ENCODE measurements around the gene CERS4.

- no peak for TF ChIP-seq EP300 (conservative IDR thresholded peaks at IDR 0.05; ENCODE audit: poor library complexity, severe bottlenecking)
- no peak for TF ChIP-seq CTCF (IDR thresholded peaks at IDR 0.05; ENCODE audit: poor library complexity, severe bottlenecking)
- TF ChIP-seq EZH2 (IDR thresholded peaks at IDR 0.05; ENCODE audit: borderline replicate concordance, insufficient read depth, low read length, poor library complexity, severe bottlenecking) = no peak
- no peak for TF ChIP-seq MXI1 (conservative IDR thresholded peaks at IDR 0.05; ENCODE audit: poor library complexity, severe bottlenecking)
Measured at GRCh38 chr19:8241646-8242045, 32.5 kb downstream of the CERS4 start.

Data from neural cell (in vitro differentiated cells).